ENCODE measurements around the gene CKAP5. TPM values are rescaled to one million over a fixed set of nuclear protein-coding genes. Genes with fewer than 3 reads are reported as not detected.

Gene CKAP5
- total and polyA plus RNA-seq, 2 experiments from 2014 or later = 67.9 to 120 TPM

- no peaks in the 10 kb centered on the region for H3K4me1 ChIP-seq (ENCODE audit: insufficient read depth)
- H3K4me3 ChIP-seq = no peak overlapping the region
- no peaks in the 10 kb centered on the region for H3F3A ChIP-seq (replicated peaks; ENCODE audit: low read depth)
- no peaks in the 10 kb centered on the region for H3K4me1 Mint-ChIP-seq
- H3K4me3 Mint-ChIP-seq = no peak overlapping the region
- no peaks in the 10 kb centered on the region; the same call in 1 of the 2 replicates for H4K20me1 ChIP-seq (replicated peaks; ENCODE audit: insufficient read depth)
- no peaks in the 10 kb centered on the region for H3K27me3 ChIP-seq (ENCODE audit: insufficient read depth)
- ATAC-seq = no peak
- peaks cover 42% of the 10 kb centered on the region for H3K36me3 ChIP-seq (ENCODE audit: insufficient read depth)
- no peak overlapping the region for H3K4me2 ChIP-seq
- no peaks in the 10 kb centered on the region for H3K9me2 ChIP-seq (ENCODE audit: insufficient read depth)
- H3K79me2 ChIP-seq (replicated peaks; ENCODE audit: insufficient read depth) = no peaks in the 10 kb centered on the region
- H3K27ac Mint-ChIP-seq = no peak overlapping the region
- peaks cover 58% of the 10 kb centered on the region for H3K36me3 Mint-ChIP-seq (ENCODE audit: low read depth)
- DNase-seq (ENCODE audit: low spot score) = no peak
- H3K27me3 Mint-ChIP-seq (ENCODE audit: insufficient read depth, low read depth, poor library complexity) = peaks cover 3% of the 10 kb centered on the region
- H3K27ac ChIP-seq (ENCODE audit: low read depth) = no peak overlapping the region
- no peak overlapping the region for H2AFZ ChIP-seq
- TF ChIP-seq JUNB (IDR thresholded peaks at IDR 0.05; ENCODE audit: unreplicated experiment) (no peak), POLR2AphosphoS5 (IDR thresholded peaks at IDR 0.05; ENCODE audit: low read depth) (no peak), ZNF331 (CRISPR knock-in tag; IDR thresholded peaks at IDR 0.05; ENCODE audit: low read depth) (no peak), REST (IDR thresholded peaks at IDR 0.05; ENCODE audit: unreplicated experiment) (no peak), ZNF114 (CRISPR knock-in tag; IDR thresholded peaks at IDR 0.05) (no peak), EZH2phosphoT487 (IDR thresholded peaks at IDR 0.05; ENCODE audit: unreplicated experiment) (no peak), NANOG (IDR thresholded peaks at IDR 0.05; ENCODE audit: borderline replicate concordance) (no peak), ZNF462 (CRISPR knock-in tag; IDR thresholded peaks at IDR 0.05) (no peak), CTCF (conservative IDR thresholded peaks at IDR 0.05; ENCODE audit: low read depth in 2 of 2) (no peak), EZH2 (IDR thresholded peaks at IDR 0.05; ENCODE audit: low read depth, unreplicated experiment) (no peak)
- no peaks in the 10 kb centered on the region for H3K9me3 Mint-ChIP-seq
Measured at GRCh38 chr11:46860218-46860617, 14.1 kb upstream of the CKAP5 start.

Data from GM23338 (cell line).